IPS DF 19.7 (cell line): Measurements from ENCODE around the gene MYRF.

Experiments used
- DNase-seq: peaks from one replicate; pipeline ENCODE4 v3.0.0-alpha.2; 2013; ENCODE audit warnings: low read depth, low spot score

Gene MYRF

DNA sequence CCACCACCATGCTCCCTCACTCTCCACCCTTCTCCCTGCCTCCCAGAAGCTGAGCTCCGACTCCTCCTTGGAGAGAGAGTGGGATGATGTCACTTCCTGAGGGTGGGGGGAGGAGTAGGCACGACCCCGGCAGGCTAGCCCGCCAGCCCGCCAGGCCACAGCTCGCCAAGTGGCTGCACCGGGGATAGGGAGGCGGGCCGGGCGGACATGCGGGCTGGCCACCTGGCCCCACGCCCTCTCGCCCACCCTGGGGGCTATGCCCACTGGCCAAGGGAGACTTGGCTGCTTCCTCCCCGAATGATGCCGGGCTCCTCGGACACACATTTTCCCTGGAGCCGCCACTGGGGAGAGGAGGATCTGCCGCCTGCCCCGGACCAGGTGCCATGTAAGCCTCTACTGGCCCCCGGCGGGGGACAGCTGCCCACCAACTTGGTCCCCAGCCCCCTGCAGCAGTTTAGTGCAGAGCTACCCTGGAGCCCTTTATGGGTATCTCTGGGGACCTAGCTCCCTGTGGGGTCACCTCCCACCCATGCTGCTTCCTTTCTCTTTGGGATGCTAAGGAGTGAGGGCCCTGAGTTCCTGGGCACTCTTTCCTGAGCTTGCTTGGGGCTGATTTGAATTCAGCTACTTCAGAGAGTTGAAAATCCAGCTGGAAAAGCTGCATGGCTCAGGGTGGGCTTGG, 33.7 kb upstream of the MYRF start:
- no peak for DNase-seq

DNA sequence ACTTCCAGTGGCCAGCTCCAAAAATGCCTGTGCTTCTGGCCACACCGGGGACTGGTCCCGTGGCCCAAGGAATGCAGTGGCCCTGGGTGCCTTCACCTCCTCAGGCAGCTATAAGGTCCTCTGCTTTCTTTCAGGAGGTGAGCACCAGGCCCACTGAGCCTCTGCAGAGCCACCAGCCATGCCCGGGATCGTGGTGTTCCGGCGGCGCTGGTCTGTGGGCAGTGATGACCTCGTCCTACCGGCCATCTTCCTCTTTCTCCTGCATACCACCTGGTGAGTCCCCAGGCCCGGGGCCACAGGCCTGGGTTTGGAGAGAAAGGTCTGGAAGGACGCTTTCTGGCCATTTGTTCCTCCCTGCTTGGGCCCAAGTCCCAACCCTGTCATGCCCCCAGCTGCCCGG, 32.5 kb upstream of the MYRF start:
- no peak for DNase-seq

DNA sequence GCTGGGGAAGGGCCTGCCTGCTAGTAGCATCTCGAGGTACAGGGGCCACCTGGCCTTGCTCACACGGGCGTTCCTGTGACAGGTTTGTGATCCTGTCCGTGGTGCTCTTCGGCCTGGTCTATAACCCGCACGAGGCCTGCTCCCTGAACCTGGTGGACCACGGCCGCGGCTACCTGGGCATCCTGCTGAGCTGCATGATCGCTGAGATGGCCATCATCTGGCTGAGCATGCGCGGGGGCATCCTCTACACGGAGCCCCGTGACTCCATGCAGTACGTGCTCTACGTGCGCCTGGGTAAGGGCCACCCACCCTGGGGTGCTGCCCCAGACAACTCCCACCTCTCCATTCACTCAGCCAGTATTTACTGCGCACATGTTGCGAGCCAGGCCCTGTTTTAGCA, 31.8 kb upstream of the MYRF start:
- DNase-seq, result no peak

DNA sequence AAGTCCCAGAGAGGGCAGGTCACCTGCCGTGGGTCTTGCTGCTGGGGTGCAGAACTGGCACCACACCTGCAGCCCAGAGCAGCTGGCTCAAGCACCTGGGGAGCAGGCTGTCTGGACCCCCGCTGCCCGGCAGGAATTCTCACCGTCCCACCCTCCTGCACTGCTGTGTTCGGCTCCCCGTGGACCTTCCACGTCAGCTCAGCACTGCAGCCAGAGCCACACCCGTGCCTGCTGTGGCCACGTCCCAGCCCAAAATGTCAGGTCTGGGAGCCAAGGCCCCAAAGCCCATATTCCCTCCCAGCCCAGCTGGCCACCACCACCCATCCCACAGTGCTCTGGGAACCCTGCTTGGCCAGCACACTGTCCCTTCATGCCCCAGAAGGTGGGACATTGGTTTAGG, 28.0 kb upstream of the MYRF start:
- no peak for DNase-seq

DNA sequence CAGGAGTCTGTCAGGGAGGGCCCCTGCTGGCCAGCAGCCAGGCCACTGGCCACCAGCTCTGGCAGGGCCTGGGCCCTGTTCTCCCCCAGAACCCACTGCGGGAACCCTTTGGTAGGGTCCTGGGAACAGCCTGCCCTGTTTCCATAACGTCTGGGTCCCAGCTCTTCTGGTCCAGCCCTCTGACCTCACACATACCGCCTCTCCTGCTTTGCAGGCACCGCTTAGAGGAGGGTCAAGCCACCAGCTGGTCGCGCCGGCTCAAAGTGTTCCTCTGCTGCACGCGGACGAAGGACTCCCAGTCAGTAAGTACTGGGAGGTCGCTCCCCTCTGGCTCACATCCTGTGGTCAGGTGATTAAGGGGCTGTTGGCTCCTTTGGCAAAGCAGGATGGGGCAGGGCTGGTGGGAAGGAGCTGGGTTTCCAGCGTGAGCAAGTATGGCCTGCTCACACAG, 26.6 kb upstream of the MYRF start:
- DNase-seq, result no peak

DNA sequence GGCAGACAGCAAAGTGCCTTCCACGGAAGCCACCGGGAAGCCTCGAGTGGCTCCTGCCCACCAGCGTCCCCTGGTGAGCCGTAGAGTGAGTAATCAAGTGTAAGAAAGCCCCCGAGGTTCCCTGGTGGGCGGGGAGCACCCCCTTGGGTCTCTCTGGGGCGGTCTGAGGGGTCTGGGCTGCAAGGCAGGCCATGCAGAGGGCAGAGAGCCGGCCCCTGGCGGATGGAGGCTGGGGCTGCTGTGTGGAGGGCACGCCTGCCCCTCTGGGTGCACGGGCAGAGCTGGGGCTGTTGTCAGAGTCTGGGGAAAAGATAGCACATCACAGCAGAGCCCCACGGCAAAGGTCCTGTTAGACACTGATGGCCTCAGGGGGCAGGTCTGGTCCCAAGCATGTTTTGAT, 25.7 kb upstream of the MYRF start:
- DNase-seq, result no peak

DNA sequence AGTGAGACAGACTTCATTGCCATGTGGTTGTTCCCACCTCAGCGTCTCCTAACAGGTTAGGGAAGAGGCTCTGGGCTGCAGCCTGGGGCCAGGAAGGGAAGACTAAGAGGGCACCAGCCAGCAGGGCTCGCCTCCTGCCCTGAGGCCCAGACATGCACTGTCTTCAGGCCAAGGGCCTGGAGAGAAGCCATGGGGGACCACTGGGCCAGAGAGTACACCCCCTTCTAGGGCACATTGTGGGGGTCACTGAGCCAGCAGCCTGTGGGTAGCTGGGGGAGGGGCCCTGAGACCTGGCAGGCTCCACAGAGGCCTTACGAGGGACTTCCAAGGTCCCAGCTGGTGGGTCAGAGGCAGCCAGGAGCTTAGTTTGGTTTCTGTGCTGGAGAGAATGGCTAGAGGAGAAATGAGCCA, 25.0 kb upstream of the MYRF start:
- no peak for DNase-seq

DNA sequence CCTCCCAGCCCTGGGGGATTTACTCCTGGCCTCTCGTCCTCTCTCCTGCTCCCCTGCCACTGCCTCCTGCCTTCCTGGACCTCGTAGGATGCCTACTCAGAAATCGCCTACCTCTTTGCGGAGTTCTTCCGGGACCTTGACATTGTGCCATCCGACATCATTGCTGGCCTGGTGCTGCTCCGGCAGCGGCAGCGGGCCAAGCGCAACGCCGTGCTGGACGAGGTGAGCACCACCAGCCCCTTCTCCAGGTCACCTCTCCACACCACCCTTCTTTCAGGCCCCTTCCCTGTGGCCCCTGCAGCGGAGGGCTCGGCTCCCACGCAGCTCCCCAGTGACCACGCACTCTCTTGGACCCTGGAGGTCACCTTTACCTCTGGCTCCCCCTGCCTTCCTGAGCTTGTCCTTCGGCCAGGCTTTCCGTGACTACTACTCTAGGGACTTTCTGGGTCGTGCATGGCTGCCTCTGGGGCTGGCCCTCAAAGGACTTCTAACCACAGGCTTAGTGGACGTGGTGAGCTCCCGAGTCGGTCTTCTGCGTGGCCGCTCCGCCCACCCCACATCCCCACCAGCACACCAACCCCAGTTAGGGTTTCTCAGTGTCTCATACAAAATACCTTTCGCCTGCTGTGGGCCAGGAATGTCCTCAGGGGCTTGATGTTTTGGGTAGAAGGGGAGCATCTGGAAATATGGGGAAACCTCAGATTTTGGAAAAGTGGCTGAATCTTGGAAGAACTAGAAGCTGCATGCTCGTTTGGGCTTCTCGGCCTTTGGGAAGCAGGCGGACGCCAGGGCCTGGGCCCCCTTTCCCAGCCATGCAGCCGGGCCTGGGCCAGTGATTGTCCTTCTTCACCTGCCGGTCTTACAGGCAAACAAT, 24.1 kb upstream of the MYRF start:
- DNase-seq, result no peak

DNA sequence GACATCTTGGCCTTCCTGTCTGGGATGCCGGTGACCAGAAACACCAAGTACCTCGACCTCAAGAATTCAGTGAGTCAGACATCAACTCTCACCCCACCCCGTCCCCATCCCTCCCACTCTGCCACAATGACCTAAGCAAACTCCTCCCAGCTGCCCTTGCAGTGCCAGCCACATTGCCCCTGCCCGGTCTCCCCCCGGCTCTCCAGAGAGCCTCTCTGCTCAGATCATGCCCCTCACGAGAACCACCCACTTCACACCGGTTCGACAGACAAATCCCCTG, 23.6 kb upstream of the MYRF start:
- DNase-seq, result no peak

DNA sequence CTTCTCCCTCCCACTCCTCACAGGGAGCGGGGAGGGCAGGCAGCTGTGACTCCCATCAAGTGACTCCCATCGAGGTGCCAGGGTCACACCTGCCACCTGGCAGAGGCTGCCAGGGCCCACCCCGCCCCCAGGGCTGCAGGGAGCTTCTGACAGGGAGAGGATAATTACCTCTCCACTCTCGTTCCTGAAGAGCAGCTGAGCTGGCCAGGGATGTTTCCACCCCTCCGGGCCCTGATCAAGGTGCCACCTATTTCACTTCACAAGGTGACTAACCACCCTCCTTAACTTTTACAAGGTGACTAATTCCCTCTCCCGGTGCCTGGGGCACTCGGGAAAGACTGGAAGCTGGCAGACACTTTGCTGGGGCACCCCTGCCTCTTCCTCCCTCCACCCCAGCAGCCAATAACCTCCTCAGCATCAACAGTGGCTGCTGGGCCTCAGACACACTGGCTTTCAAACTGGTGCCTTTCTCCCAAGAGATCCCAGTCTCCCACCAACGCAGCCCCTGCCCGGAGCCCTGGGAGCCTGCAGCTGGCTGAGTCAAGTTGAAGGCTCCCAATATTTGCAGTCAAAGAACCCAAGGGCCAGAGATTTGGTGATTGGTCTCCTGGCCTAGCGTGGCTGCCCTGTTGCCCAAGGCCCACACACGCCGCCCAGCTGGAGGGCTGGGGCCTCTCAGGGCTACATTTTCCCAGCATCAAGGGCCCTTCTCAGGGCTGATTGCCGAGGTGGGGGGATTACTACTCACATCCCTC, 22.0 kb upstream of the MYRF start:
- DNase-seq, result no peak

DNA sequence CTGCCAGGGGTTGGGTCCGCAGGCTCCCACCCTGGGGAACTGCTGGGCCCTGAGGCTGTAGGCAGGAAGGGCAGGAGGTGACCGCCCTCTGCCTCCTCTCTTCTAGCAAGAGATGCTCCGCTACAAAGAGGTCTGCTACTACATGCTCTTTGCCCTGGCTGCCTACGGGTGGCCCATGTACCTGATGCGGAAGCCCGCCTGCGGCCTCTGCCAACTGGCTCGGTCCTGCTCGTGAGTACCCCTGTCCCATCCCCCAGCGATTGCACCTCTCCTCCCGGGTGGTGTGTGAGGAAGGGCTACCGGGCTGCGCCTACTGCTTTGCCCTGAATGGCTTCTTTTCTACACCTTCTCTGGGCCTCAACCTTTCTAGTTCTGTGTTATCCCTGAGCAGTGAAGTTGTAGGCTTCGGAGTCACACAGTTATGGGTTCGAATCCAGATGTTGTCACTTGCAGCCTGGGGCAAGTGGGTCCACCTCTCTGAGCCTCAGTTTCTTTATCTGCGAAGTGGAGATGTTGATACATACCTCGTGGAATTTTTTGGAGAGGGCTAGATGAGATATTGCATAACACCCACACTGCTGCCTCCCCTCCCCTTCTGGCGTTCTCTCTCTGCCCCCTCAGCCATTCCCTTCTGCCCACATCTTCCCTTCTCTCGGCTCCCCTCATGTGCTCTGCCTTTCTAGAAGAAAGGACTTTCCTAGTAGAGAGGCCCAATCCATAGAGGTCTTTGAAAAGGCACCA, 21.1 kb upstream of the MYRF start:
- no peak for DNase-seq

DNA sequence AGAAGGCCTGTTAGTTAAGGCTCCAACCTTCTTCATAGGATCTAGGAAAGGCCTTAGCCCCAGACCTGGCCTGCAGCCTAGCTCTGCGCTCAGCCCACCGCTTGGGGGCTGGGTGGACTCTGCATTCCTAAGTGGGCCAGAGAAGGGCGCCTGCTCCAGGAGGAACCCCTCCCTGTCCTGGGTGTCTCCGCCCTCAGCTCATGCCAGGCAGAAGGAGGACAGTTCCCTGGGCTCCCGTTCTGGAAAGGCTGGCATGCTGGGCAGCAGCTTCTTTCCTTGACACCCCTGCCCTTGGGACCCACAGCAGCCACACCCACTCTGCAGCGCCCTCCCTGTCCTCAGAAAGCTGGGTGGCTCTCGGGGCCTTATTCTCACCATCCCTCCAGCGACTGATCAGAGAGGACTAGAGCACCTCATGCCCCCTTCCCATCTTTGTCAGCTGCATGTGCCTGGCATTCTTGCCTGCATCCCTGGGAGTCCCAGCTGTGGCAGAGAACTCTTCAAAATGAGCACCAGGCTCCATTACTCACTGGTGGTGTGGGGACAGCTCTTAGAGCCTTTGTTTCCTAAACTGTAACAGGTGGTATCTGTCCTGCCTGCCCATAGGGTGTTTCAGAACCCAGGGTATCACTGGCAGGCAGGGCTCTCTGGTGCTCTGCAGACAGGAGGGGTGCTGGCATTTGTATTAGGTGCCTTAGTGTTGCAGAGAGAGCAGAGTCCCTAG, 20.3 kb upstream of the MYRF start:
- DNase-seq, result no peak

DNA sequence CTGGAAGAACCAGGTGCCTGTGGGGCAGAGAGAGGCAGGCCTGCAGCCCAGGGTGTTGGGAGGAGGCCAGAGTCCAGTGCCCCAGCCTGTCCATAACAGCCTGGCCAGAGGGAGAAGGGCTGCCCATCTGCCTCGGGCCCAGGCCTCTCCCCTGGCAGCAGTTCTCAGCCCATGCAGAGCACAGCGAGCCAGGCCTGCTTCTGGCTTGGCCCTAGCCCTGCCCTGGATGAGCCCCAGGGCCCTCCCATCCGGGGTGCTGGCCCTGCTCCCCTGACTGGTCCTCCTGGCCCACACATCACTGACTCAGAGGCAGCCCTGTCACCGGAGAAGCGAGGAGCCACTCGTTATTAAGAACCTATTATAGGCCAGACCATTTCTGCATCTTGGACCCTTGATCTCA, 19.7 kb upstream of the MYRF start:
- no peak for DNase-seq

DNA sequence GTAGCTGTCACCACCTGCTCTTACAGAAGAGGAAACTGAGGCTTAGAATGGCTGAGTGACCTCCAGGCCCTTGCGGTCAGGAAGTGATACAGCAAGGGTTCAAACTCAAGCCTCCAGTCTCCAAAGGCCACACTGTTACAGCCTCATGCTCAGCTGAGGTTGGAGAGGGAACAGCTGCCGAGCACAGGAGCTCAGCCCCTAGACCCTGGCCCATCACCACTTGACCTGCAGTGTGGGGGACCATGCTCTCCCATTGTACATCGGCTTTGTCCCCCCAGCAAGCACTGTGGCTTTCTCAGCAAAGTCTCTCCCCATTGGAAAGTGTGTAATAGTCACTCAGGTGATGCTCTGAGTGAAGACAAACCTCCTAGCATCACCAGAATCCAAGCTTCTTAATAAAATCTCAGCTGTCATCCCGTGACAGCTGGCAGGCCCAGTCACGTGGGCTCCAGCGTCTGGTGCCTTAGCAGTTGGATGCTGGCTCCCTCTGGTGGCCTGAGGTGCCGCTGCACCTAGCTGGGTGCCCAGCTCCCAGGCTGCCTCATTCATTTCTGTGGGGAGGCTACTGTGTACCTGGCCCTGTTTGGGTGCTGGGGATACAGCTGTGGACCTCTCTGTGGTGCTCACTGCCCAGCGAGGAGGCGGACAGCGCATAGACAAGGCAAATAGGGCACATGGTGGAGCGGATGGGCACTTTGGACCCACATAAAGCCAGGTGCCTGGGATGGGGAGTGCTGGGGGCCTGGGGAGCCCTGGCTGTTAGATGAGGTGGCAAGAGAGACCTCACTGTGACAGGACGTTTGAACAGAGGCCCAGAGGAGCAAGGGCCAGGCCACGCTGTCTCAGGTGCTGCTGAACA, 19.1 kb upstream of the MYRF start:
- DNase-seq, result no peak

DNA sequence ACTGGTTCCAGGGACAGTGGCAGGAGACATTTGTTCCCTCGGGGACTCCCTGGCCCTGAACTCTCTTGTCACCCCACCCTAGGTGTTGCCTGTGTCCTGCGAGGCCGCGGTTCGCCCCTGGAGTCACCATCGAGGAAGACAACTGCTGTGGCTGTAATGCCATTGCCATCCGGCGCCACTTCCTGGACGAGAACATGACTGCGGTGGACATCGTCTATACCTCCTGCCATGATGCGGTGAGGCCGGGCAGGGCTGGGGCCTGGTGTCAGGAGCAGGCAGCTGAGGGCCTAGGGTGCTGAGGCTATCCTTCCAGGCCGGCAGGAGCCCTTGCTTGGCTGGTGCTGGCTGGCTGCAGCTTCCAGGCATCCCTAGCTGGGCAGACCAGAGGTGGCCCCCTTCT, 17.7 kb upstream of the MYRF start:
- no peak for DNase-seq

DNA sequence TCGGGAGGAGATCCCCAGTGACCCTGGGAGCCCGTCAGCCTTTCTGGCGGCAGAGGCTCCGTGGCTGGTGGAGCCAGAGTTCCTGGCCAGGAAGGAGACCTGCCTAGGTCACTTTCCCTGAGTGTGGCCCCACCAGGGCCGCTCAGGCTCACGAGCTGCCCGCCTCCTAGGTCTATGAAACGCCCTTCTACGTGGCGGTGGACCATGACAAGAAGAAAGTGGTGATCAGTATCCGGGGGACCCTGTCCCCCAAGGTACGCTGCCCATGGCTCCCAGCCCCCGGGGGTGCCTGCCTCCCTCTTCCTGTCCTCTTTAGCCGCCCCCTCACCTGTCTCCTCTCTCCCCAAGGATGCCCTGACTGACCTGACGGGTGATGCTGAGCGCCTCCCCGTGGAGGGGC, 17.0 kb upstream of the MYRF start:
- DNase-seq, result no peak

DNA sequence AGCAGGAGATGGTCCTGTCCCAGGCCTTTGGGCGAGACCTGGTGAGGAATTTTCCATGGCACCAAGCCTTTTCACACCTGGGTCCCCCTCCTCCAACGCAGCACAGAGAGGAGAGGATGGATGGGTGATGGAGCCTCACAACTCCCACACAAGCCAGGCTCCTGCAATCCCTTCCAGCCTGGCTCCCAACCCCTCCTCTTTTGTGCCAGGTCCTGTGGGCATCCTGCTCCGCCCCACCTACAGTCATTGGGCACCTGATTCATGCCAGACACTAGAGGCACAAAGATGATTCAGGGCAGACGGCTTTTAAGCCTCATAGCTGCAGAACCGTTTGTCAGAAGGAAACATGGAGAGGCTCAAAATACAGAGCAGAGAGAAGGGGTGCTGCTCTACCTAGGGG, 16.1 kb upstream of the MYRF start:
- DNase-seq, result no peak

DNA sequence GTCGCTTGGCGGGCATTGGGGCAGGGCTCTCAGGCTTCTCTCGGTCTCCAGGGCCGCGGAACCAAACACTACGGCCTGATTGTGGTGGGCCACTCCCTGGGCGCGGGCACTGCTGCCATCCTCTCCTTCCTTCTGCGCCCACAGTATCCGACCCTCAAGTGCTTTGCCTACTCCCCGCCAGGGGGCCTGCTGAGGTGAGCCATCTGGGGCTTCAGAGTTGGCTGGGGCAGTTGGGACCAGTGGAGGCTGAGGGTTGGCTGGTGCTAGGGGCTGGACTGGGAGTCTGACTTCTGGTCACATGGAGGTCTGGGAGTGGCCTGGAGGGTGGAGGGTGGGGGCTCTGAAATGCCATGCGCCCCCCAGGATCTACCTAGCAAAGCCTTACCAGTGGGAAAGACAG, 15.3 kb upstream of the MYRF start:
- DNase-seq, result no peak

DNA sequence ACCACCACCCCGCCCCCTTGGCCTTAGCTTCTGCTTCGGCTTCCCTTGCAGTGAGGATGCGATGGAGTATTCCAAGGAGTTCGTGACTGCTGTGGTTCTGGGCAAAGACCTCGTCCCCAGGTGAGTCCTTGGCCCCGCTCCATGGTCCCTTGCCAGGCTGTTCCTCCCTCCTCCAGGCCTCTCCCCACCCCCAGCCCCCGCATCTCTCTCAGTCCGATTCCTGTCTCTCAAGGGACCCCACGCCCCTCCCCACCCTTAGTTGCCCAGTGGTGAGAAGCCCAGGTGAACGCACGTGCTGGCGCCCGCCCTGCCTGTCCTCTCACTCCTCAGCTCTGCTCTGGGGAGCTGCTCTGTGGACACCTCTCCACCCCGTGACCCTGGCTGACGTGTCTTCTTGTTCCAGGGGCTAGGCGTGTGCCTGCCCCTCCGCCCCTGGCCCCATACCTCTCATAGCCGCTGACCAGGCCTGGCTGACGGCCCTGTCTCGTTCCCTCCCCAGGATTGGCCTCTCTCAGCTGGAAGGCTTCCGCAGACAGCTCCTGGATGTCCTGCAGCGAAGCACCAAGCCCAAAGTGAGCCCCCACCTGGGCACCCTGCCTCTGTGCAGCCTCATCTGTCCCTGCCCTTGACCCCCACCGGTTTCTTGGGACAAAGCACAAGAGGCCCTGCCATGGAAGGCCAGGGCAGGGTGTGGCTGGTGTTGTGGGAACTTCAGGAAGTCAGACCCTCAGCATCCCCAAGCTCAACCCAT, 14.6 kb upstream of the MYRF start:
- DNase-seq, result no peak

DNA sequence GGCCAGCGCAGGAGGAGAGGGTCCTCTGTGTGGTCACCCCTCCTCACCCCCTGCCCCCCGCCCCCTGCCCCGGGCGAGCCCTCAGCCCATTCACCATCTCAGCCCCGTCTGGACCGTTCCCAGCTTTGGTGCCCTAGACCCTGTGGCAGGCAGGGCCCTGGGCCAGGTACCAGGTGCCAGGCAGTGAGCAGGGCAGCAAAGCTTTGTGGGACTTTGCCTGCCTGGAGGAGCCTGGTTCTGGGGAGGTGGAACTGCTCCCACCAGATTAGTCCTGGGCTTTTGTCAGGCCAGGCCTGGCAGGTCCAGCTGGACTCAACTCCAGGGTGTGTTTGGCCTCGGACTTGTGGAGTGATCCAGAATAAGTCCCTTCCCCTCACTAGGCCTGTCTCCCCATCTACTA, 13.7 kb upstream of the MYRF start:
- no peak for DNase-seq
